Endothelial cell of umbilical vein (primary cell): ENCODE results near the gene IQCN. TPM values are rescaled to one million over a fixed set of nuclear protein-coding genes. Genes with fewer than 3 reads are reported as not detected.
A peak's percentile ranks its signal among the peaks of the same experiment; 100 is the strongest.

Experiments
- BruUV-seq: library from RNA; stranded (reverse); fragments of 400-500 nt; replicated peaks from 2 replicates; lab custom pipeline; 2021; lab: Mats Ljungman, UMichigan
- CTCF ChIA-PET: fragments of 300-600, 350-600 bp; sonication (Branson Sonifier 250); formaldehyde crosslinking; loops from one replicate; lab custom pipeline; 2021; ENCODE audit warnings: antibody characterized with exemption, inconsistent platforms; lab: Charles Lee
- POLR2A ChIA-PET: fragments of 300-600, 350-600 bp; sonication (Branson Sonifier 250); formaldehyde crosslinking; loops from one replicate; lab custom pipeline; 2021; ENCODE audit warnings: antibody characterized with exemption, inconsistent platforms; lab: Charles Lee
- DNase-seq: peaks from one replicate; pipeline ENCODE4 v3.0.0-alpha.2; 2011; ENCODE audit warnings: low read depth, low spot score
- FAIRE-seq: peaks from 2 replicates; lab custom pipeline; 2011; peaks lifted over from hg19 to GRCh38; lab: Jason Lieb, UNC
- H2AFZ ChIP-seq: 2 replicates; pipeline ENCODE4 v1.6.0; 2012; ENCODE audit warnings: low read depth, low read length, control low read depth, inconsistent platforms
- H3K27ac ChIP-seq: 2 replicates; pipeline ENCODE4 v1.5.1; 2011; ENCODE audit warnings: low read depth, mild to moderate bottlenecking, control low read depth, low read length, moderate library complexity; ENCODE audit not compliant: insufficient read depth
- H3K27me3 ChIP-seq, 2 experiments: 2 replicates each; pipeline versions ENCODE4 v1.6.0 to v1.6.1; 2011; ENCODE audit warnings: low read length in 2 of 2, mixed read lengths in 1 of 2; ENCODE audit not compliant: control insufficient read depth in 2 of 2, insufficient read depth in 2 of 2
- H3K36me3 ChIP-seq, 2 experiments: 2 replicates in 1 of 2; 3 replicates in 1 of 2; pipeline ENCODE4 v1.5.1; 2011; ENCODE audit warnings: low read length in 2 of 2, mild to moderate bottlenecking in 1 of 2, moderate library complexity in 1 of 2; ENCODE audit not compliant: control insufficient read depth in 2 of 2, insufficient read depth in 2 of 2; ENCODE audit errors: extremely low read depth in 1 of 2
- H3K4me1 ChIP-seq: 3 replicates; pipeline ENCODE4 v1.5.1; 2011; ENCODE audit warnings: mild to moderate bottlenecking, low read length; ENCODE audit not compliant: control insufficient read depth, insufficient read depth; ENCODE audit errors: extremely low read depth
- H3K4me2 ChIP-seq: 2 replicates; pipeline ENCODE4 v1.6.1; 2011; ENCODE audit warnings: low read length, control low read depth, mixed read lengths; ENCODE audit not compliant: insufficient read depth
- H3K4me3 ChIP-seq, 3 experiments: fragments of 200-600 bp in 1 of 3; sonication (generic), shearing (Covaris generic) in 1 of 3; replicated peaks in 1 of 3; 2 replicates each; pipeline ENCODE4 v1.5.1; 2011 to 2016; ENCODE audit warnings: control low read depth in 3 of 3, low read length in 3 of 3, mild to moderate bottlenecking in 2 of 3, inconsistent platforms in 1 of 3, low read depth in 1 of 3, moderate library complexity in 1 of 3; ENCODE audit not compliant: insufficient read depth in 1 of 3
- H3K79me2 ChIP-seq: 2 replicates; pipeline ENCODE4 v1.6.0; 2012; ENCODE audit warnings: low read length, inconsistent platforms; ENCODE audit not compliant: control insufficient read depth, insufficient read depth
- H3K9ac ChIP-seq: replicated peaks from 2 replicates; pipeline ENCODE3; 2011; ENCODE audit warnings: low read length, control low read depth; ENCODE audit not compliant: insufficient read depth; ENCODE audit errors: extremely low read depth
- H3K9me1 ChIP-seq: replicated peaks from 3 replicates; pipeline ENCODE4 v1.6.0; 2011; ENCODE audit warnings: mild to moderate bottlenecking, low read length; ENCODE audit not compliant: control insufficient read depth, insufficient read depth; ENCODE audit errors: extremely low read depth
- H3K9me3 ChIP-seq: replicated peaks from 2 replicates; pipeline ENCODE4 v1.5.1; 2012; ENCODE audit warnings: low read length, inconsistent platforms; ENCODE audit not compliant: control insufficient read depth, insufficient read depth
- H4K20me1 ChIP-seq: replicated peaks from 2 replicates; pipeline ENCODE3; 2011; ENCODE audit warnings: mild to moderate bottlenecking, low read length; ENCODE audit not compliant: control insufficient read depth, insufficient read depth; ENCODE audit errors: extremely low read depth
- CTCF ChIP-seq, 2 donors: IDR thresholded peaks; 1 replicate in 1 of 2; 2 replicates in 1 of 2; pipeline ENCODE4 v1.5.1; 2011; ENCODE audit warnings: low read length in 2 of 2, mild to moderate bottlenecking in 2 of 2, moderate library complexity in 2 of 2, control low read depth in 1 of 2, inconsistent platforms in 1 of 2, low read depth in 1 of 2; ENCODE audit not compliant: insufficient read depth in 1 of 2; ENCODE audit errors: extremely low read depth in 1 of 2
- EZH2 ChIP-seq: IDR thresholded peaks from 2 replicates; pipeline ENCODE4 v1.6.1; 2012; ENCODE audit warnings: borderline replicate concordance, low read depth, mild to moderate bottlenecking, moderate library complexity, low read length, inconsistent platforms; ENCODE audit not compliant: severe bottlenecking
- FOS ChIP-seq: IDR thresholded peaks from 2 replicates; pipeline ENCODE4 v1.6.1; 2011; ENCODE audit warnings: mild to moderate bottlenecking, low read length, moderate library complexity, borderline replicate concordance; ENCODE audit not compliant: insufficient read depth
- GATA2 ChIP-seq: IDR thresholded peaks from 2 replicates; pipeline ENCODE4 v1.7.0; 2011; ENCODE audit warnings: low read depth, mild to moderate bottlenecking, moderate library complexity, mixed read lengths, low read length; ENCODE audit not compliant: insufficient read length, insufficient read depth
- JUN ChIP-seq: IDR thresholded peaks from 2 replicates; pipeline ENCODE4 v1.6.1; 2011; ENCODE audit warnings: borderline replicate concordance, low read depth; ENCODE audit not compliant: insufficient read length, insufficient read depth
- MAX ChIP-seq: IDR thresholded peaks from 2 replicates; pipeline ENCODE4 v1.6.1; 2011; ENCODE audit not compliant: insufficient read depth, insufficient read length
- MYC ChIP-seq: IDR thresholded peaks from one replicate; pipeline ENCODE4 v1.6.1; 2011; ENCODE audit warnings: mild to moderate bottlenecking, low read depth, low read length
- POLR2A ChIP-seq: IDR thresholded peaks from 2 replicates; pipeline ENCODE4 v1.6.1; 2012; ENCODE audit warnings: low read depth, mild to moderate bottlenecking, control low read depth, low read length
- POLR2AphosphoS5 ChIP-seq: IDR thresholded peaks from 2 replicates; pipeline ENCODE4 v1.6.1; 2012; ENCODE audit warnings: low read depth, mild to moderate bottlenecking, control low read depth, low read length, moderate library complexity; ENCODE audit not compliant: insufficient read depth
- dilution Hi-C: fragments of 300-500 bp; cut with MboI; formaldehyde crosslinking; loops from one replicate; pipeline ENCODE4 v1.15.0; 2019; ENCODE audit warnings: low sequenced_read_pairs; ENCODE audit not compliant: extremely low pct_ligation_motif_present
- intact Hi-C: fragments of 100-400 bp; cut with micrococcal nuclease; formaldehyde crosslinking; loops from one replicate; pipeline ENCODE4 v1.10.0; 2022
- polyA plus RNA-seq, 4 experiments: library from polyadenylated mRNA; depleted of rRNA in 3 of 4; stranded (reverse) in 3 of 4; unstranded in 1 of 4; fragments of >200 nt; gene quantifications; 2 replicates each; pipeline versions ENCODE4 v1.2.1 to v1.2.3, GENCODE V29; 2011 to 2012; ENCODE audit warnings: missing spikeins in 1 of 4
- total RNA-seq: library from RNA; stranded (reverse); gene quantifications from 2 replicates; pipeline ENCODE4 v1.2.3, GENCODE V29; 2021

The IQCN gene
- total and polyA plus RNA-seq, 2 donors (not counting 3 experiments of a cell fraction or from before 2014, with no cell fraction given), result 1.5 to 3.0 TPM

GRCh38 chr19:18229474-18229873 is 44.8 kb downstream of the IQCN start:
- ChIA-PET POLR2A (no interaction called here), CTCF (no interaction called here)
- intact Hi-C loops (no loop called here), dilution Hi-C loops (no loop called here)
- H3K4me2 ChIP-seq, result no peak overlapping the region
- H3K9ac ChIP-seq, result no peak overlapping the region
- H4K20me1 ChIP-seq, result no peaks in the 10 kb centered on the region
- no peak for FAIRE-seq
- H3K79me2 ChIP-seq, result no peaks in the 10 kb centered on the region
- H3K36me3 ChIP-seq, result no peaks in the 10 kb centered on the region
- peaks cover 9% of the 10 kb centered on the region for H3K4me1 ChIP-seq
- no peak overlapping the region for H3K27ac ChIP-seq
- no peaks in the 10 kb centered on the region for H3K9me1 ChIP-seq
- H3K9me3 ChIP-seq, result no peaks in the 10 kb centered on the region
- BruUV-seq, result no TSS peak
- H3K4me3 ChIP-seq, result no peak overlapping the region
- H2AFZ ChIP-seq, result no peak overlapping the region
- peaks cover 5 to 9% of the 10 kb centered on the region in 2 experiments for H3K27me3 ChIP-seq
- TF ChIP-seq JUN (no peak), CTCF (IDR thresholded peaks at IDR 0.05; ENCODE audit: extremely low read depth in 1 of 2, insufficient read depth in 1 of 2, low read depth in 1 of 2, low read length in 2 of 2) (peak; percentile 30 to 38)
- no peak for DNase-seq

- intact Hi-C loops, result no loop called here
- POLR2A ChIA-PET, result no interaction called here
- no peak for FAIRE-seq
Measured at GRCh38 chr19:18227781-18228271, 46.4 kb downstream of the IQCN start.

More at GRCh38 chr19:18227781-18228271, 46.4 kb downstream of the IQCN start:
- CTCF ChIA-PET, result no interaction called here
- Histone ChIP-seq H3K9me1 (no peaks in the 10 kb centered on the region), H3K4me1 (peaks cover 9% of the 10 kb centered on the region), H3K27me3 (peaks cover 5 to 9% of the 10 kb centered on the region in 2 experiments), H3K36me3 (no peaks in the 10 kb centered on the region), H3K27ac (no peak overlapping the region), H2AFZ (no peak overlapping the region), H3K4me2 (no peak overlapping the region), H3K79me2 (no peaks in the 10 kb centered on the region), H3K9ac (no peak overlapping the region), H3K4me3 (no peak overlapping the region), H4K20me1 (no peaks in the 10 kb centered on the region), H3K9me3 (no peaks in the 10 kb centered on the region)
- no peak for DNase-seq
- no peak for TF ChIP-seq EZH2
- TF ChIP-seq POLR2AphosphoS5, result no peak
- TF ChIP-seq FOS, result no peak
- no peak for TF ChIP-seq GATA2
- TF ChIP-seq MYC, result no peak
- TF ChIP-seq JUN, result no peak
- no peak for TF ChIP-seq CTCF (IDR thresholded peaks at IDR 0.05; ENCODE audit: extremely low read depth in 1 of 2, insufficient read depth in 1 of 2, low read depth in 1 of 2, low read length in 2 of 2)
- no peak for TF ChIP-seq POLR2A
- no peak for TF ChIP-seq MAX
- dilution Hi-C loops, result no loop called here
- BruUV-seq, result no TSS peak
